Ovary (tissue), 9 donors: ENCODE results near the gene CCDC97. TPM values are rescaled to one million over a fixed set of nuclear protein-coding genes. Genes with fewer than 3 reads are reported as not detected.
"Not testable (repeated sequence)": the region's sequence is repeated elsewhere in the genome, so short reads cannot be mapped to it uniquely, and the experiment has no call there.

Experiments used
- DNase-seq, 5 donors: peaks; one replicate each; pipeline ENCODE4 v3.0.0-alpha.2; 2019 to 2020
- H3K27ac ChIP-seq, 2 donors: fragments of 200-600 bp; one replicate each; pipeline versions ENCODE4 v1.5.1 to v1.8.0; 2019 to 2022
- H3K27me3 ChIP-seq: fragments of 200-600 bp; one replicate; pipeline ENCODE4 v1.8.0; 2022
- H3K36me3 ChIP-seq: fragments of 200-600 bp; sonication (generic); one replicate; pipeline ENCODE4 v1.5.1; 2019
- H3K4me1 ChIP-seq: one replicate; pipeline ENCODE4 v1.8.1; 2013; ENCODE audit warnings: mild to moderate bottlenecking, moderate library complexity; ENCODE audit not compliant: insufficient read depth
- H3K4me3 ChIP-seq: fragments of 200-600 bp; sonication (generic); one replicate; pipeline ENCODE4 v1.5.1; 2017
- H3K9me3 ChIP-seq, 2 donors: fragments of 200-600 bp in 1 of 2; sonication (generic) in 1 of 2; one replicate each; pipeline versions ENCODE4 v1.5.1 to v1.8.1; 2013 to 2019; ENCODE audit warnings: mild to moderate bottlenecking in 1 of 2, moderate library complexity in 1 of 2
- EP300 ChIP-seq: sonication (generic); formaldehyde crosslinking; IDR thresholded peaks from one replicate; pipeline ENCODE4 v1.6.1; 2017; ENCODE audit warnings: antibody characterized with exemption
- POLR2A ChIP-seq: fragments of 450-650 bp; IDR thresholded peaks from one replicate; pipeline ENCODE4 v1.6.1; 2017; ENCODE audit warnings: antibody characterized with exemption, mild to moderate bottlenecking, moderate library complexity
- WGBS, 3 donors: extraction: QIAGEN DNeasy Blood & Tissue Kit in 1 of 3; methylation state at CpG; one replicate each; pipeline versions ENCODE4 v1.1.5 to v1.1.7; 2013 to 2017; 5-methylcytosine and 5-hydroxymethylcytosine counted together
- intact Hi-C, 4 donors: fragments of 100-400 bp; cut with DNase I; formaldehyde crosslinking; loops; one replicate each; pipeline versions ENCODE4 v1.11.0 to v1.15.1; 2022 to 2023
- polyA plus RNA-seq, 2 donors: library from polyadenylated mRNA; stranded (reverse); fragments of 200-250 nt in 1 of 2; fragments of 350-450 nt in 1 of 2; fragmentation: Illumina TruSeq in 1 of 2; extraction: RNeasy Lipid Tissue Mini Kit (QIAGEN cat#74804) in 1 of 2; gene quantifications; one replicate each; pipeline ENCODE4 v1.2.3, GENCODE V29; 2013 to 2014
- total RNA-seq, 7 donors: library from RNA; depleted of rRNA in 2 of 7; stranded (reverse); fragments of >200 nt in 2 of 7; fragmentation: NEBNext Ultra II Directional in 3 of 7; extraction: Animal tissue kit (Norgen Biotek cat#: 25700) in 3 of 7; gene quantifications; one replicate each; pipeline versions ENCODE4 v1.1.0 to v1.2.4, GENCODE V29; 2016 to 2023
- TF ChIP-seq, protein P1 (sequence below), 3 donors: fragments of 450-650 bp in 2 of 3; fragments of 200-600 bp in 1 of 3; IDR thresholded peaks; one replicate each; pipeline versions ENCODE4 v1.5.1 to v1.8.0; 2016 to 2022; ENCODE audit warnings: antibody characterized with exemption in 3 of 3, mild to moderate bottlenecking in 1 of 3
- donor health status: DM: no; HTN: no; CAD: no; lungs with moderate emphysema.
- donor health status: DM: no; HTN: no; CAD: no.
- donor health status: Bipolar disorder and iron deficiency.
- donor health status: DM: yes; HTN: yes; CAD: no.
- donor health status: DM: no; HTN: no; CAD: no.
- donor health status: DM: yes; HTN: yes; CAD: no.

The CCDC97 gene
- total and polyA plus RNA-seq, 9 donors, result 12.8 to 46.1 (median 29.5) TPM

- Histone ChIP-seq H3K27ac (no peak overlapping the region), H3K9me3 (no peaks in the 10 kb centered on the region), H3K36me3 (no peaks in the 10 kb centered on the region), H3K27me3 (no peaks in the 10 kb centered on the region), H3K4me3 (no peak overlapping the region), H3K4me1 (no peaks in the 10 kb centered on the region)
- intact Hi-C loops, result loop anchor here in 1 of 4 donors (5.0 kb wide), 1 partner anchor 1162 kb away; no protein-coding TSS in a partner anchor
- TF ChIP-seq, protein P1, sequence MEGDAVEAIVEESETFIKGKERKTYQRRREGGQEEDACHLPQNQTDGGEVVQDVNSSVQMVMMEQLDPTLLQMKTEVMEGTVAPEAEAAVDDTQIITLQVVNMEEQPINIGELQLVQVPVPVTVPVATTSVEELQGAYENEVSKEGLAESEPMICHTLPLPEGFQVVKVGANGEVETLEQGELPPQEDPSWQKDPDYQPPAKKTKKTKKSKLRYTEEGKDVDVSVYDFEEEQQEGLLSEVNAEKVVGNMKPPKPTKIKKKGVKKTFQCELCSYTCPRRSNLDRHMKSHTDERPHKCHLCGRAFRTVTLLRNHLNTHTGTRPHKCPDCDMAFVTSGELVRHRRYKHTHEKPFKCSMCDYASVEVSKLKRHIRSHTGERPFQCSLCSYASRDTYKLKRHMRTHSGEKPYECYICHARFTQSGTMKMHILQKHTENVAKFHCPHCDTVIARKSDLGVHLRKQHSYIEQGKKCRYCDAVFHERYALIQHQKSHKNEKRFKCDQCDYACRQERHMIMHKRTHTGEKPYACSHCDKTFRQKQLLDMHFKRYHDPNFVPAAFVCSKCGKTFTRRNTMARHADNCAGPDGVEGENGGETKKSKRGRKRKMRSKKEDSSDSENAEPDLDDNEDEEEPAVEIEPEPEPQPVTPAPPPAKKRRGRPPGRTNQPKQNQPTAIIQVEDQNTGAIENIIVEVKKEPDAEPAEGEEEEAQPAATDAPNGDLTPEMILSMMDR (IDR thresholded peaks at IDR 0.05), result no peak
- TF ChIP-seq EP300 (no peak), POLR2A (no peak)
- no peak for DNase-seq
- 84 to 89% (median 88%) methylated on average over 3 of the region's 3 CpGs for WGBS, 3 donors
These were observed 21.1 kb upstream of the CCDC97 start for GRCh38 chr19:41288673-41289530.

GRCh38 chr19:41289814-41290213, 20.2 kb upstream of the CCDC97 start:
- not testable (repeated sequence) for H3K27me3 ChIP-seq, H3K4me1 ChIP-seq, DNase-seq, H3K4me3 ChIP-seq, H3K9me3 ChIP-seq, H3K36me3 ChIP-seq, H3K27ac ChIP-seq
- 81 to 91% (median 87%) methylated on average over 8 of the region's 8 CpGs for WGBS, 3 donors
- intact Hi-C loops, result loop anchor here in 1 of 4 donors (5.0 kb wide), 1 partner anchor 1163 kb away; no protein-coding TSS in a partner anchor

GRCh38 chr19:41294393-41294792, 15.6 kb upstream of the CCDC97 start:
- 90 to 95% (median 92%) methylated on average over 10 of the region's 10 CpGs for WGBS, 3 donors
- H3K27me3 ChIP-seq, result no peaks in the 10 kb centered on the region
- no peak for TF ChIP-seq POLR2A
- TF ChIP-seq EP300, result no peak
- TF ChIP-seq, protein P1 (IDR thresholded peaks at IDR 0.05), result no peak
- no peaks in the 10 kb centered on the region for H3K36me3 ChIP-seq
- DNase-seq, result no peak
- H3K27ac ChIP-seq, result no peak overlapping the region
- no peaks in the 10 kb centered on the region for H3K4me1 ChIP-seq
- no peak overlapping the region for H3K4me3 ChIP-seq
- no peaks in the 10 kb centered on the region for H3K9me3 ChIP-seq
- intact Hi-C loops, result no loop called here

GRCh38 chr19:41295499-41295898, 14.5 kb upstream of the CCDC97 start:
- WGBS, 3 donors, result 60 to 73% (median 61%) methylated on average over 6 of the region's 6 CpGs
- Histone ChIP-seq H3K4me1 (no peaks in the 10 kb centered on the region), H3K4me3 (no peak overlapping the region), H3K27ac (no peak overlapping the region), H3K9me3 (no peaks in the 10 kb centered on the region), H3K27me3 (no peaks in the 10 kb centered on the region), H3K36me3 (no peaks in the 10 kb centered on the region)
- intact Hi-C loops, result no loop called here
- DNase-seq, result no peak
- no peak for TF ChIP-seq EP300
- TF ChIP-seq, protein P1 (IDR thresholded peaks at IDR 0.05), result no peak
- no peak for TF ChIP-seq POLR2A

- H3K9me3 ChIP-seq, result no peaks in the 10 kb centered on the region
- no peak for DNase-seq
- H3K27ac ChIP-seq, result no peak overlapping the region
- no peaks in the 10 kb centered on the region for H3K4me1 ChIP-seq
- no peaks in the 10 kb centered on the region for H3K27me3 ChIP-seq
- H3K4me3 ChIP-seq, result no peak overlapping the region
- WGBS, 3 donors, result 84 to 95% (median 87%) methylated on average over 2 of the region's 2 CpGs
- intact Hi-C loops, result no loop called here
- TF ChIP-seq POLR2A (no peak), EP300 (no peak)
- TF ChIP-seq, protein P1 (IDR thresholded peaks at IDR 0.05), result no peak
- no peaks in the 10 kb centered on the region for H3K36me3 ChIP-seq
These were observed 13.5 kb upstream of the CCDC97 start for GRCh38 chr19:41296433-41296871.
